NT2/D1 (cell line): ENCODE measurements around the gene HDHD3.

Source experiments
- YY1 ChIP-seq: IDR thresholded peaks from 2 replicates; pipeline ENCODE4 v1.6.1; 2011; ENCODE audit not compliant: insufficient read length, insufficient read depth
- ZNF274 ChIP-seq: IDR thresholded peaks from 2 replicates; pipeline ENCODE4 v1.6.1; 2011; ENCODE audit warnings: mild to moderate bottlenecking, low read depth, low read length

- TF ChIP-seq ZNF274 (no peak), YY1 (no peak)
Measured at GRCh38 chr9:113425072-113425471, 48.3 kb upstream of the HDHD3 start.
